Esophagus muscularis mucosa (tissue), 3 donors: ENCODE data around the gene RAB11B.

Experiments used
- CTCF ChIP-seq, 3 experiments: fragments of 200-600 bp in 2 of 3; fragments of 450-650 bp in 1 of 3; sonication (generic) in 2 of 3; IDR thresholded peaks; one replicate each; pipeline ENCODE4 v1.5.1; 2017 to 2019; ENCODE audit warnings: antibody characterized with exemption in 3 of 3, mild to moderate bottlenecking in 2 of 3, moderate library complexity in 1 of 3
- POLR2AphosphoS5 ChIP-seq, 2 donors: sonication (generic); formaldehyde crosslinking; IDR thresholded peaks; one replicate each; pipeline ENCODE4 v1.6.1; 2017; ENCODE audit warnings: antibody characterized with exemption in 2 of 2

- TF ChIP-seq CTCF (IDR thresholded peaks at IDR 0.05) (no peak), POLR2AphosphoS5 (IDR thresholded peaks at IDR 0.05) (no peak)
These were observed 63.5 kb downstream of the RAB11B start for GRCh38 chr19:8453616-8454015.
